ENCODE results near the gene DUSP5. TPM values are rescaled to one million over a fixed set of nuclear protein-coding genes. Genes with fewer than 3 reads are reported as not detected.

DUSP5 gene
- total and polyA plus RNA-seq, 7 donors: 3.6 to 42.1 (median 12.0) TPM

GRCh38 chr10:110516815-110517492, 19.2 kb downstream of the DUSP5 start:
- H3K27me3 ChIP-seq: no peaks in the 10 kb centered on the region
- no peak for TF ChIP-seq CTCF (IDR thresholded peaks at IDR 0.05)
- no peak for TF ChIP-seq POLR2AphosphoS5 (IDR thresholded peaks at IDR 0.05)
- no peak for TF ChIP-seq POLR2A (IDR thresholded peaks at IDR 0.05)
- no peak for TF ChIP-seq EP300 (IDR thresholded peaks at IDR 0.05)
- H3K9me3 ChIP-seq: no peaks in the 10 kb centered on the region
- H3K27ac ChIP-seq: no peak overlapping the region
- intact Hi-C loops (cut with DNase I): no loop called here
- no peak overlapping the region for H3K4me3 ChIP-seq
- WGBS, 2 donors: 80 to 86% methylated on average over 3 of the region's 3 CpGs
- peak; percentile 32 for DNase-seq
- no peaks in the 10 kb centered on the region for H3K36me3 ChIP-seq
- H3K4me1 ChIP-seq: peaks cover 0 to 10% (median 7%) of the 10 kb centered on the region in 4 donors

- no peak overlapping the region for H3K27ac ChIP-seq
- H3K27me3 ChIP-seq: no peaks in the 10 kb centered on the region
- H3K4me3 ChIP-seq: no peak overlapping the region
- no peak for TF ChIP-seq CTCF (IDR thresholded peaks at IDR 0.05)
- TF ChIP-seq POLR2A (IDR thresholded peaks at IDR 0.05): no peak
- TF ChIP-seq EP300 (IDR thresholded peaks at IDR 0.05): no peak
- no peak for TF ChIP-seq POLR2AphosphoS5 (IDR thresholded peaks at IDR 0.05)
- no peaks in the 10 kb centered on the region for H3K9me3 ChIP-seq
- 51 to 85% methylated on average over 4 of the region's 4 CpGs for WGBS, 2 donors
- intact Hi-C loops (cut with DNase I): no loop called here
- peak; percentile 36 for DNase-seq
- H3K36me3 ChIP-seq: no peaks in the 10 kb centered on the region
- no peaks in the 10 kb centered on the region for H3K4me1 ChIP-seq
These were observed 24.8 kb downstream of the DUSP5 start for GRCh38 chr10:110522365-110522988.

GRCh38 chr10:110523736-110524135, 26.0 kb downstream of the DUSP5 start:
- TF ChIP-seq POLR2AphosphoS5 (IDR thresholded peaks at IDR 0.05) (no peak), EP300 (IDR thresholded peaks at IDR 0.05) (no peak), POLR2A (IDR thresholded peaks at IDR 0.05) (no peak), CTCF (IDR thresholded peaks at IDR 0.05) (no peak)
- no peak for DNase-seq
- no peaks in the 10 kb centered on the region for H3K9me3 ChIP-seq
- no peaks in the 10 kb centered on the region for H3K36me3 ChIP-seq
- 88% methylated on average over 3 of the region's 3 CpGs for WGBS, 2 donors
- H3K27ac ChIP-seq: no peak overlapping the region
- intact Hi-C loops (cut with DNase I): no loop called here
- H3K27me3 ChIP-seq: no peaks in the 10 kb centered on the region
- H3K4me3 ChIP-seq: no peak overlapping the region
- H3K4me1 ChIP-seq: no peaks in the 10 kb centered on the region

GRCh38 chr10:110524179-110524858, 26.6 kb downstream of the DUSP5 start:
- H3K27me3 ChIP-seq: no peaks in the 10 kb centered on the region
- no peak for TF ChIP-seq CTCF (IDR thresholded peaks at IDR 0.05)
- TF ChIP-seq POLR2A (IDR thresholded peaks at IDR 0.05): no peak
- no peak for TF ChIP-seq POLR2AphosphoS5 (IDR thresholded peaks at IDR 0.05)
- no peak for TF ChIP-seq EP300 (IDR thresholded peaks at IDR 0.05)
- H3K36me3 ChIP-seq: no peaks in the 10 kb centered on the region
- H3K27ac ChIP-seq: no peak overlapping the region
- intact Hi-C loops (cut with DNase I): no loop called here
- no peaks in the 10 kb centered on the region for H3K9me3 ChIP-seq
- 80 to 91% methylated on average over 3 of the region's 3 CpGs for WGBS, 2 donors
- H3K4me1 ChIP-seq: no peaks in the 10 kb centered on the region
- no peak overlapping the region for H3K4me3 ChIP-seq
- no peak for DNase-seq

Measured in sigmoid colon (tissue), 7 donors.